Keratinocyte (primary cell): ENCODE results near the gene CDCP2. TPM values are rescaled to one million over a fixed set of nuclear protein-coding genes. Genes with fewer than 3 reads are reported as not detected.

Experiments
- DNase-seq: peaks from one replicate; pipeline ENCODE4 v3.0.0-alpha.2; 2011; ENCODE audit warnings: low read depth, missing footprints, low spot score
- FAIRE-seq: peaks from 2 replicates; lab custom pipeline; 2011; peaks lifted over from hg19 to GRCh38; lab: Jason Lieb, UNC
- H2AFZ ChIP-seq: 2 replicates; pipeline ENCODE4 v1.6.0; 2012; ENCODE audit warnings: low read length, control low read depth, inconsistent platforms; ENCODE audit not compliant: control insufficient read depth
- H3K27ac ChIP-seq: 2 replicates; pipeline ENCODE4 v1.5.1; 2011; ENCODE audit warnings: low read length; ENCODE audit not compliant: control insufficient read depth, insufficient read depth
- H3K27me3 ChIP-seq: 3 replicates; pipeline ENCODE4 v1.6.0; 2011; ENCODE audit warnings: low read length; ENCODE audit not compliant: control insufficient read depth, insufficient read depth; ENCODE audit errors: extremely low read depth
- H3K36me3 ChIP-seq, 2 experiments: 2 replicates in 1 of 2; 3 replicates in 1 of 2; pipeline ENCODE4 v1.5.1; 2011; ENCODE audit warnings: low read length in 2 of 2, mild to moderate bottlenecking in 1 of 2; ENCODE audit not compliant: control insufficient read depth in 2 of 2, insufficient read depth in 2 of 2; ENCODE audit errors: extremely low read depth in 1 of 2
- H3K4me1 ChIP-seq: 3 replicates; pipeline ENCODE4 v1.5.1; 2011; ENCODE audit warnings: low read length; ENCODE audit not compliant: control insufficient read depth, insufficient read depth; ENCODE audit errors: extremely low read depth
- H3K4me2 ChIP-seq: 3 replicates; pipeline ENCODE4 v1.6.0; 2011; ENCODE audit warnings: low read depth, low read length; ENCODE audit not compliant: control insufficient read depth, insufficient read depth; ENCODE audit errors: extremely low read depth
- H3K4me3 ChIP-seq, 3 experiments: fragments of 200-600 bp in 1 of 3; sonication (generic) in 1 of 3; 2 replicates in 2 of 3; 3 replicates in 1 of 3; pipeline ENCODE4 v1.5.1; 2011 to 2016; ENCODE audit warnings: low read length in 3 of 3, mild to moderate bottlenecking in 3 of 3, control low read depth in 2 of 3, inconsistent platforms in 1 of 3, low read depth in 1 of 3, mixed read lengths in 1 of 3, mixed run types in 1 of 3, moderate library complexity in 1 of 3; ENCODE audit not compliant: control insufficient read depth in 2 of 3, insufficient read depth in 2 of 3; ENCODE audit errors: extremely low read depth in 1 of 3
- H3K79me2 ChIP-seq: 2 replicates; pipeline ENCODE4 v1.6.0; 2012; ENCODE audit warnings: low read length; ENCODE audit not compliant: control insufficient read depth, insufficient read depth
- H3K9ac ChIP-seq: 3 replicates; pipeline ENCODE4 v1.6.0; 2011; ENCODE audit warnings: low read length; ENCODE audit not compliant: control insufficient read depth, insufficient read depth; ENCODE audit errors: extremely low read depth
- H3K9me1 ChIP-seq: 3 replicates; pipeline ENCODE4 v1.6.0; 2011; ENCODE audit warnings: low read length; ENCODE audit not compliant: control insufficient read depth, insufficient read depth; ENCODE audit errors: extremely low read depth
- H3K9me3 ChIP-seq: 2 replicates; pipeline ENCODE4 v1.5.1; 2012; ENCODE audit warnings: low read depth, low read length; ENCODE audit not compliant: control insufficient read depth
- H4K20me1 ChIP-seq: 3 replicates; pipeline ENCODE4 v1.6.0; 2011; ENCODE audit warnings: low read length; ENCODE audit not compliant: control insufficient read depth, insufficient read depth; ENCODE audit errors: extremely low read depth
- CTCF ChIP-seq, 3 experiments: IDR thresholded peaks in 1 of 3; conservative IDR thresholded peaks in 1 of 3; optimal IDR thresholded peaks in 1 of 3; 2 replicates in 2 of 3; 3 replicates in 1 of 3; pipeline versions ENCODE3 to v1.5.1; 2011; ENCODE audit warnings: low read length in 3 of 3, mild to moderate bottlenecking in 3 of 3, moderate library complexity in 2 of 3, control low read depth in 1 of 3, inconsistent platforms in 1 of 3; ENCODE audit not compliant: insufficient read depth in 2 of 3; ENCODE audit errors: extremely low read depth in 1 of 3
- EZH2 ChIP-seq: IDR thresholded peaks from one replicate; pipeline ENCODE4 v1.6.1; 2012; ENCODE audit warnings: inconsistent platforms, mild to moderate bottlenecking, low read length, moderate library complexity
- dilution Hi-C: fragments of 300-500 bp; cut with MboI; formaldehyde crosslinking; loops from one replicate; pipeline ENCODE4 v1.7.0; 2020; ENCODE audit warnings: low sequenced_read_pairs; ENCODE audit not compliant: extremely low pct_ligation_motif_present
- polyA plus RNA-seq, 5 experiments: library from polyadenylated mRNA; depleted of rRNA in 3 of 5; stranded (reverse) in 3 of 5; stranded (forward) in 1 of 5; unstranded in 1 of 5; fragments of >200 nt; gene quantifications; 1 replicate in 1 of 5; 2 replicates in 3 of 5; 3 replicates in 1 of 5; pipeline versions ENCODE4 v1.2.1 to v1.2.3, GENCODE V29; 2011 to 2012; ENCODE audit warnings: missing spikeins in 2 of 5, low read depth in 1 of 5, low replicate concordance in 1 of 5

Gene CDCP2
- polyA plus RNA-seq, 1 donor (not counting 4 experiments of a cell fraction or from before 2014, with no cell fraction given), result not detected

- no peak for FAIRE-seq
- Histone ChIP-seq H3K27me3 (no peaks in the 10 kb centered on the region), H3K9ac (no peak overlapping the region), H3K9me3 (no peaks in the 10 kb centered on the region), H3K79me2 (no peaks in the 10 kb centered on the region), H3K27ac (no peak overlapping the region), H3K4me2 (no peak overlapping the region), H2AFZ (no peak overlapping the region), H3K4me1 (no peaks in the 10 kb centered on the region), H3K4me3 (no peak overlapping the region), H3K36me3 (no peaks in the 10 kb centered on the region), H4K20me1 (no peaks in the 10 kb centered on the region), H3K9me1 (no peaks in the 10 kb centered on the region)
- no peak for DNase-seq
- dilution Hi-C loops, result no loop called here
- no peak for TF ChIP-seq EZH2
Observed at GRCh38 chr1:54190526-54190925, 37.7 kb upstream of the CDCP2 start.

DNA sequence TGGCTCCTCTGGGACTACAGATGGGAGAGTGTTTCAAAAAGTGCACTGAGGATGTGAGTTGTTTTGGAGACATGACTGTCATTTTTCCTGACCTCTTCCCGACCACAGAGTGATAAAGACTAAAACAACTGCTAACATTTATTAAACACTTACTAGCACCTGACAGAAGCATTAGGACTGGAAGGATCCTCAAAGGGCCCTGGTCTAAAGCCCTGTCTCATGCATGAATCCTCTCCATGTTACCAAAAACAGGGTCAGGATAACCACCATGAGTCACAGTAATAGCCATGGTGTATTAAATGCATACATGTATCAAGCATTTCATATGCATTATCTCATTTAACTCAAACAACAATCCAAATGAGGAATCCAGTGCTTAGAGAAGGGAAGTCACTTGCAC is 35.5 kb upstream of the CDCP2 start:
- DNase-seq, result no peak
- Histone ChIP-seq H2AFZ (no peak overlapping the region), H4K20me1 (no peaks in the 10 kb centered on the region), H3K27ac (no peak overlapping the region), H3K79me2 (no peaks in the 10 kb centered on the region), H3K9me1 (no peaks in the 10 kb centered on the region), H3K4me3 (no peak overlapping the region), H3K4me1 (no peaks in the 10 kb centered on the region), H3K9me3 (no peaks in the 10 kb centered on the region), H3K36me3 (no peaks in the 10 kb centered on the region), H3K27me3 (no peaks in the 10 kb centered on the region), H3K4me2 (no peak overlapping the region), H3K9ac (no peak overlapping the region)
- TF ChIP-seq CTCF (optimal IDR thresholded peaks at IDR 0.05 in 1 of 3, IDR thresholded peaks at IDR 0.05 in 1 of 3, conservative IDR thresholded peaks at IDR 0.05 in 1 of 3; ENCODE audit: extremely low read depth in 1 of 3, insufficient read depth in 2 of 3, low read length in 3 of 3), result no peak
- no peak for TF ChIP-seq EZH2
- no peak for FAIRE-seq
- dilution Hi-C loops, result no loop called here

DNA sequence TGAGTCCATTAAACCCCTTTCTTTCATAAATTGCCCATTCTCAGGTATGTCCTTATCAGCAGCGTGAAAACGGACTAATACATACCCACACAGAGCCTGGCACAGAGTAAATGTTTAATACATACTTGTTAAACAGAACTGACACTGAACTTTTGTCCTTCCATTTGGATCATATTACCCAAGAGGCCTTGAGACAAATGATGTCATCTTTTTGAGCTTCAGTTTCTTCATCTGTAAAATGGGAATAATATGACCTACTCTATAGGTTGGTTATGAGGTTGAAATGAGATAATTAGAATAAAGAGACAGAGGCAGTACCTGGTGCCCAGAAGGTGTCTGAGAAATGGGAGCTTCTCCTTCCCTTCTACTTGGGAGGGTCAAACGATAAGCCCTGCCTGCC is 33.3 kb upstream of the CDCP2 start:
- Histone ChIP-seq H3K27ac (no peak overlapping the region), H3K4me2 (no peak overlapping the region), H3K27me3 (no peaks in the 10 kb centered on the region), H3K4me1 (no peaks in the 10 kb centered on the region), H4K20me1 (no peaks in the 10 kb centered on the region), H3K4me3 (no peak overlapping the region), H3K9ac (no peak overlapping the region), H3K79me2 (no peaks in the 10 kb centered on the region), H3K36me3 (no peaks in the 10 kb centered on the region), H3K9me3 (no peaks in the 10 kb centered on the region), H2AFZ (no peak overlapping the region), H3K9me1 (no peaks in the 10 kb centered on the region)
- no peak for DNase-seq
- TF ChIP-seq EZH2 (no peak), CTCF (optimal IDR thresholded peaks at IDR 0.05 in 1 of 3, IDR thresholded peaks at IDR 0.05 in 1 of 3, conservative IDR thresholded peaks at IDR 0.05 in 1 of 3; ENCODE audit: extremely low read depth in 1 of 3, insufficient read depth in 2 of 3, low read length in 3 of 3) (no peak)
- no peak for FAIRE-seq
- dilution Hi-C loops, result no loop called here
